CD4-positive, alpha-beta memory T cell (primary cell): ENCODE measurements around the gene MAGI2. TPM values are rescaled to one million over a fixed set of nuclear protein-coding genes. Genes with fewer than 3 reads are reported as not detected.

Experiments used
- CTCF ChIA-PET: fragments of 350-600 bp; sonication (Branson Sonifier 250); formaldehyde crosslinking; loops from one replicate; lab custom pipeline; 2021; ENCODE audit warnings: inconsistent platforms; ENCODE audit not compliant: partially characterized antibody; lab: Charles Lee
- POLR2A ChIA-PET: fragments of 350-600 bp; sonication (Branson Sonifier 250); formaldehyde crosslinking; loops from one replicate; lab custom pipeline; 2021; ENCODE audit not compliant: partially characterized antibody; lab: Charles Lee
- DNase-seq, 5 donors: peaks; one replicate each; pipeline versions ENCODE4 v3.0.0 to v3.0.0-alpha.2; 2020 to 2022; ENCODE audit warnings: mixed read lengths in 1 of 5
- H3K27ac ChIP-seq: one replicate; pipeline ENCODE4 v1.7.0; 2013; ENCODE audit warnings: low read depth, low read length
- H3K27me3 ChIP-seq: 2 replicates; pipeline ENCODE4 v1.7.0; 2013; ENCODE audit warnings: mild to moderate bottlenecking, low read length, moderate library complexity; ENCODE audit not compliant: insufficient read depth
- H3K36me3 ChIP-seq: 2 replicates; pipeline ENCODE4 v1.7.0; 2013; ENCODE audit warnings: mild to moderate bottlenecking, low read length, moderate library complexity; ENCODE audit not compliant: insufficient read depth
- H3K4me1 ChIP-seq: 2 replicates; pipeline ENCODE4 v1.7.0; 2013; ENCODE audit warnings: mild to moderate bottlenecking, low read length, moderate library complexity; ENCODE audit not compliant: insufficient read depth
- H3K4me3 ChIP-seq, 2 donors: one replicate each; pipeline ENCODE4 v1.7.0; 2013; ENCODE audit warnings: low read length in 2 of 2, mild to moderate bottlenecking in 1 of 2
- H3K9me3 ChIP-seq, 2 donors: one replicate each; pipeline ENCODE4 v1.7.0; 2013; ENCODE audit warnings: low read length in 2 of 2, control low read depth in 1 of 2; ENCODE audit not compliant: control insufficient read depth in 1 of 2
- H3K27ac Mint-ChIP-seq, 7 donors: one replicate each; pipeline ENCODE4 v1.8.0; 2020 to 2021; ENCODE audit warnings: mixed read lengths in 7 of 7, mild to moderate bottlenecking in 6 of 7, inconsistent platforms in 3 of 7, moderate library complexity in 3 of 7
- H3K27me3 Mint-ChIP-seq, 2 donors: one replicate each; pipeline ENCODE4 v1.8.0; 2020 to 2021; ENCODE audit warnings: mixed read lengths in 2 of 2
- H3K36me3 Mint-ChIP-seq, 2 donors: one replicate each; pipeline ENCODE4 v1.8.0; 2020 to 2021; ENCODE audit warnings: mixed read lengths in 2 of 2, inconsistent platforms in 1 of 2, mild to moderate bottlenecking in 1 of 2
- H3K4me1 Mint-ChIP-seq, 4 donors: one replicate each; pipeline ENCODE4 v1.8.0; 2020 to 2021; ENCODE audit warnings: mixed read lengths in 4 of 4, mild to moderate bottlenecking in 1 of 4
- H3K4me3 Mint-ChIP-seq, 8 donors: one replicate each; pipeline ENCODE4 v1.8.0; 2020 to 2021; ENCODE audit warnings: mixed read lengths in 8 of 8, mild to moderate bottlenecking in 7 of 8, moderate library complexity in 6 of 8, inconsistent platforms in 3 of 8
- H3K9me3 Mint-ChIP-seq, 8 donors: one replicate each; pipeline ENCODE4 v1.8.0; 2020 to 2021; ENCODE audit warnings: mixed read lengths in 8 of 8, mild to moderate bottlenecking in 5 of 8, inconsistent platforms in 3 of 8, moderate library complexity in 1 of 8
- intact Hi-C: fragments of 100-400 bp; cut with micrococcal nuclease; formaldehyde crosslinking; loops from one replicate; pipeline ENCODE4 v1.15.1; 2023
- polyA plus RNA-seq, 2 donors: library from polyadenylated mRNA; unstranded; fragments of 300-500 nt; fragmentation: Illumina TruSeq; gene quantifications; one replicate each; pipeline ENCODE4 v1.2.3, GENCODE V29; 2021
- total RNA-seq, 2 experiments: library from RNA; stranded (reverse); gene quantifications; one replicate each; pipeline ENCODE4 v1.2.3, GENCODE V29; 2021

MAGI2 gene
- total and polyA plus RNA-seq, 4 experiments from 2014 or later, result 0.23 to 0.25 TPM; not detected in 2

GRCh38 chr7:78704504-78704903 is 749.0 kb downstream of the MAGI2 start:
- Histone ChIP-seq H3K27me3 (no peaks in the 10 kb centered on the region), H3K4me1 (no peaks in the 10 kb centered on the region), H3K9me3 (no peaks in the 10 kb centered on the region), H3K4me3 (no peak overlapping the region), H3K27ac (no peak overlapping the region), H3K36me3 (no peaks in the 10 kb centered on the region)
- no peak for DNase-seq
- Mint-ChIP-seq H3K36me3 (no peaks in the 10 kb centered on the region), H3K4me1 (no peaks in the 10 kb centered on the region), H3K4me3 (no peak overlapping the region), H3K9me3 (peaks cover 0 to 16% (median 6%) of the 10 kb centered on the region in 8 donors), H3K27me3 (no peaks in the 10 kb centered on the region), H3K27ac (no peak overlapping the region)
- intact Hi-C loops, result no loop called here
- ChIA-PET CTCF (no interaction called here), POLR2A (no interaction called here)

DNA sequence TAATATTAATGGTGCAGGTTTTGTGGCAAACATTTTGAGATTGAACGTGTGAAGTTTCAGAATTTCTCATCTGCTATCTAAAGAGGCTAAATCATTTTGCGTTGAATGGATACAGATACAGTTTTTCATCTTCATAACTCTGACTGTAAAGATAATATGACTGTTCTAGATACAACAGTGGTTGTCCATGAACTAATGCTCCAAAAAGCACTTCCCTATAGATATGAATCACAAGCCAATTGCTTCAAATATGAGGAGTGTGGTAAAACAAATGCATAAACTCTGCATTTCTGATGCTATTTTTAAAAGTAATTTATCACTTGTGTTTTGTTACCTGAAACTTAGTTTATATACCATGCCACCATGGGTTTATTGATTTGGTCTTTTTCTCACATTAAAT is 750.1 kb downstream of the MAGI2 start:
- H3K4me1 Mint-ChIP-seq, result no peaks in the 10 kb centered on the region
- H3K36me3 ChIP-seq, result no peaks in the 10 kb centered on the region
- H3K4me1 ChIP-seq, result no peaks in the 10 kb centered on the region
- no peaks in the 10 kb centered on the region for H3K27me3 ChIP-seq
- no peaks in the 10 kb centered on the region for H3K36me3 Mint-ChIP-seq
- H3K27ac ChIP-seq, result no peak overlapping the region
- H3K9me3 ChIP-seq, result no peaks in the 10 kb centered on the region
- no peak overlapping the region for H3K4me3 ChIP-seq
- POLR2A ChIA-PET, result no interaction called here
- no peak overlapping the region for H3K27ac Mint-ChIP-seq
- DNase-seq, result no peak
- H3K9me3 Mint-ChIP-seq, result peaks cover 0 to 18% (median 6%) of the 10 kb centered on the region in 8 donors
- no peaks in the 10 kb centered on the region for H3K27me3 Mint-ChIP-seq
- H3K4me3 Mint-ChIP-seq, result no peak overlapping the region
- CTCF ChIA-PET, result no interaction called here
- intact Hi-C loops, result no loop called here

GRCh38 chr7:78702770-78703169 is 750.7 kb downstream of the MAGI2 start:
- Histone ChIP-seq H3K36me3 (no peaks in the 10 kb centered on the region), H3K27ac (no peak overlapping the region), H3K9me3 (no peaks in the 10 kb centered on the region), H3K27me3 (no peaks in the 10 kb centered on the region), H3K4me3 (no peak overlapping the region), H3K4me1 (no peaks in the 10 kb centered on the region)
- Mint-ChIP-seq H3K27ac (no peak overlapping the region), H3K9me3 (peaks cover 0 to 19% (median 6%) of the 10 kb centered on the region in 8 donors), H3K4me1 (no peaks in the 10 kb centered on the region), H3K4me3 (no peak overlapping the region), H3K36me3 (no peaks in the 10 kb centered on the region), H3K27me3 (no peaks in the 10 kb centered on the region)
- ChIA-PET CTCF (no interaction called here), POLR2A (no interaction called here)
- no peak for DNase-seq
- intact Hi-C loops, result no loop called here

- ChIA-PET CTCF (no interaction called here), POLR2A (no interaction called here)
- intact Hi-C loops, result no loop called here
- no peak overlapping the region for H3K27ac ChIP-seq
- no peaks in the 10 kb centered on the region for H3K4me1 Mint-ChIP-seq
- no peaks in the 10 kb centered on the region for H3K36me3 Mint-ChIP-seq
- no peaks in the 10 kb centered on the region for H3K27me3 Mint-ChIP-seq
- H3K4me3 Mint-ChIP-seq, result no peak overlapping the region
- no peak for DNase-seq
- no peaks in the 10 kb centered on the region for H3K4me1 ChIP-seq
- H3K9me3 Mint-ChIP-seq, result peaks cover 0 to 6% (median under 1%) of the 10 kb centered on the region in 8 donors
- H3K27me3 ChIP-seq, result no peaks in the 10 kb centered on the region
- no peaks in the 10 kb centered on the region for H3K36me3 ChIP-seq
- H3K4me3 ChIP-seq, result no peak overlapping the region
- H3K27ac Mint-ChIP-seq, result no peak overlapping the region
- no peaks in the 10 kb centered on the region for H3K9me3 ChIP-seq
These were observed 757.6 kb downstream of the MAGI2 start for GRCh38 chr7:78695826-78696225.

- Histone ChIP-seq H3K9me3 (no peaks in the 10 kb centered on the region), H3K27ac (no peak overlapping the region), H3K27me3 (no peaks in the 10 kb centered on the region), H3K4me1 (no peaks in the 10 kb centered on the region), H3K36me3 (no peaks in the 10 kb centered on the region), H3K4me3 (no peak overlapping the region)
- ChIA-PET POLR2A (no interaction called here), CTCF (no interaction called here)
- H3K36me3 Mint-ChIP-seq, result no peaks in the 10 kb centered on the region
- no peaks in the 10 kb centered on the region for H3K27me3 Mint-ChIP-seq
- peaks cover 0 to 6% (median 0%) of the 10 kb centered on the region in 8 donors for H3K9me3 Mint-ChIP-seq
- no peak overlapping the region for H3K4me3 Mint-ChIP-seq
- H3K27ac Mint-ChIP-seq, result no peak overlapping the region
- DNase-seq, result no peak
- H3K4me1 Mint-ChIP-seq, result no peaks in the 10 kb centered on the region
- intact Hi-C loops, result no loop called here
These were observed 761.9 kb downstream of the MAGI2 start for GRCh38 chr7:78691584-78691983.

DNA sequence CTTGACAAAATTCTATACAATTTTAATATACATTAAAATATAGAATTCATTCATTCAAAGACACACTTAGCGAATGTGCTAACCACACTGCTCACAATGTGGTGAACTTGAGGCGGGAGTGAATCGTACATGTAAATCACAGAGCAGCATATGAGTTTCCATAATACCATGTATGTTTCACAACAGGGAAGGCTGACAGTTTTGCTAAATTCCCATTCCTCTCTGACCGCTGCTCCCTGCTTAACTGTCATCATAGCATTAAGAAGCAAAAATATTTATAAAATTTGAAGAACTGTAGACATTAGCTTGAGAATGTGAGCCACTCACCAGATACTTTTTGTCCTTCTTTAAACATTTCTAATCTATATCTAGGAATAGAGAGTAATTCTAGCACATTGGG is 763.3 kb downstream of the MAGI2 start:
- Mint-ChIP-seq H3K27me3 (no peaks in the 10 kb centered on the region), H3K4me1 (no peaks in the 10 kb centered on the region), H3K27ac (no peak overlapping the region), H3K9me3 (peaks cover 0 to 7% (median 0%) of the 10 kb centered on the region in 8 donors), H3K4me3 (no peak overlapping the region), H3K36me3 (no peaks in the 10 kb centered on the region)
- Histone ChIP-seq H3K36me3 (no peaks in the 10 kb centered on the region), H3K9me3 (no peaks in the 10 kb centered on the region), H3K27ac (no peak overlapping the region), H3K27me3 (no peaks in the 10 kb centered on the region), H3K4me1 (no peaks in the 10 kb centered on the region), H3K4me3 (no peak overlapping the region)
- intact Hi-C loops, result no loop called here
- POLR2A ChIA-PET, result no interaction called here
- CTCF ChIA-PET, result no interaction called here
- DNase-seq, result no peak

- intact Hi-C loops, result no loop called here
- Mint-ChIP-seq H3K27me3 (no peaks in the 10 kb centered on the region), H3K4me1 (no peaks in the 10 kb centered on the region), H3K27ac (no peak overlapping the region), H3K4me3 (no peak overlapping the region), H3K36me3 (no peaks in the 10 kb centered on the region), H3K9me3 (peaks cover 0 to 5% (median 0%) of the 10 kb centered on the region in 8 donors)
- DNase-seq, result no peak
- ChIA-PET POLR2A (no interaction called here), CTCF (no interaction called here)
- no peaks in the 10 kb centered on the region for H3K36me3 ChIP-seq
- no peaks in the 10 kb centered on the region for H3K4me1 ChIP-seq
- no peaks in the 10 kb centered on the region for H3K27me3 ChIP-seq
- no peaks in the 10 kb centered on the region for H3K9me3 ChIP-seq
- no peak overlapping the region for H3K4me3 ChIP-seq
- H3K27ac ChIP-seq, result no peak overlapping the region
These were observed 765.1 kb downstream of the MAGI2 start for GRCh38 chr7:78688376-78688775.

- no peaks in the 10 kb centered on the region for H3K36me3 ChIP-seq
- ChIA-PET POLR2A (no interaction called here), CTCF (no interaction called here)
- no peak overlapping the region for H3K4me3 Mint-ChIP-seq
- H3K4me1 Mint-ChIP-seq, result no peaks in the 10 kb centered on the region
- no peaks in the 10 kb centered on the region for H3K27me3 ChIP-seq
- H3K4me3 ChIP-seq, result no peak overlapping the region
- H3K36me3 Mint-ChIP-seq, result no peaks in the 10 kb centered on the region
- H3K9me3 ChIP-seq, result no peaks in the 10 kb centered on the region
- no peak for DNase-seq
- no peaks in the 10 kb centered on the region for H3K27me3 Mint-ChIP-seq
- no peak overlapping the region for H3K27ac ChIP-seq
- no peak overlapping the region for H3K27ac Mint-ChIP-seq
- intact Hi-C loops, result no loop called here
- no peaks in the 10 kb centered on the region for H3K4me1 ChIP-seq
- peaks cover 0 to 3% (median 0%) of the 10 kb centered on the region in 8 donors for H3K9me3 Mint-ChIP-seq
These were observed 767.3 kb downstream of the MAGI2 start for GRCh38 chr7:78686189-78686588.
